Fibroblast of villous mesenchyme (primary cell): ENCODE measurements around the gene FXR2. TPM values are rescaled to one million over a fixed set of nuclear protein-coding genes. Genes with fewer than 3 reads are reported as not detected.
A peak's percentile ranks its signal among the peaks of the same experiment; 100 is the strongest.

ENCODE experiments used
- DNase-seq: peaks from one replicate; pipeline ENCODE4 v3.0.0-alpha.2; 2010; ENCODE audit warnings: low read depth
- H3K4me3 ChIP-seq: 2 replicates; pipeline ENCODE4 v1.5.1; 2011; ENCODE audit warnings: low read depth, mild to moderate bottlenecking, low read length
- CTCF ChIP-seq: IDR thresholded peaks from 2 replicates; pipeline ENCODE4 v1.5.1; 2012; ENCODE audit warnings: low read depth, mild to moderate bottlenecking, low read length; ENCODE audit not compliant: insufficient read depth
- total RNA-seq: library from RNA; depleted of rRNA; stranded (reverse); fragments of >200 nt; gene quantifications from 2 replicates; pipeline ENCODE4 v1.2.3, GENCODE V29; 2012

FXR2 gene
- total RNA-seq, 1 donor, result 39.7 TPM

DNA sequence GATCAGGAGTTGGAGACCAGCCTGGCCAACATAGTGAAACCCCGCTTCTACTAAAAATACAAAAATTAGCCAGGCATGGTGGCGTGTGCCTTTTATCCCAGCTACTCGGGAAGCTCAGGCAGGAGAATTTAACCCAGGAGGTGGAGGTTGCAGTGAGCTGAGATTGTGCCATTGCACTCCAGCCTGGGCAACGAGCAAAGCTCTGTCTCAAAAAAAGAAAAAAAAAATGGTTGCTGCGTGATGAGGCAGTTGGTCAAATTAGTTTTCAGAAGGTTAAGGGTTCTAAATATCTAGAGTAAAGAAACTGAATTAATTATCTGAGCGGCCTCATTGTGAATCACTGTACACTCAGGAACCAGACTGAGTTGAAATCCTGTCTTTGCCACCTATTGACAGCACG lies 38.7 kb downstream of the FXR2 start:
- no peak for DNase-seq
- H3K4me3 ChIP-seq, result no peak overlapping the region

DNA sequence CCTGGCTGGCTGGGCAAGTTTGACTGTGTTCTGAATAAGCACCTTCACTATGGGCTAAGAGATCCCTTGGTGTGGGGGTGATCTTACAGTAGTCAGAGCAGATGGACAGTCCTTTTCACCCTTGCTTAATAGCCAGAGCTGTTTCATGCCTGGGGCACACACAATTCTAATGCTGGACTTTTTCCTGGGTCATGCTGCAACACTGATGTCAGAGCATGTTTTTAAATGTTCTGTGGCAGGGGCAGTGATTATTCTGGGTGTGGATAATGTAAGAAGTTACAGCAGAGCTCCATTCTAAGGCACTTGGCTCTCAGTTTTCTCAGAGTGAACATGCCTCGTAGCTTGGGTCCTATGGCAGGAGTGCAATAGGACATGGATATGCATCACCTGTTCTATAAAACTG lies 39.2 kb downstream of the FXR2 start:
- peak overlapping the region; percentile 95 for H3K4me3 ChIP-seq
- no peak for DNase-seq
- TF ChIP-seq CTCF, result no peak

More for the DNA sequence above, 38.7 kb downstream of the FXR2 start:
- no peak for TF ChIP-seq CTCF

GRCh38 chr17:7574176-7574953 lies 40.3 kb downstream of the FXR2 start:
- no peak for TF ChIP-seq CTCF
- H3K4me3 ChIP-seq, result peak overlapping the region; percentile 95
- no peak for DNase-seq

GRCh38 chr17:7573324-7574080 lies 41.2 kb downstream of the FXR2 start:
- TF ChIP-seq CTCF, result no peak
- peak; percentile 96 for DNase-seq
- peak overlapping the region; percentile 95 for H3K4me3 ChIP-seq

- peak; percentile 100 for DNase-seq
- peak overlapping the region; percentile 95 for H3K4me3 ChIP-seq
- TF ChIP-seq CTCF, result no peak
These were observed 41.9 kb downstream of the FXR2 start for GRCh38 chr17:7572588-7573323.

DNA sequence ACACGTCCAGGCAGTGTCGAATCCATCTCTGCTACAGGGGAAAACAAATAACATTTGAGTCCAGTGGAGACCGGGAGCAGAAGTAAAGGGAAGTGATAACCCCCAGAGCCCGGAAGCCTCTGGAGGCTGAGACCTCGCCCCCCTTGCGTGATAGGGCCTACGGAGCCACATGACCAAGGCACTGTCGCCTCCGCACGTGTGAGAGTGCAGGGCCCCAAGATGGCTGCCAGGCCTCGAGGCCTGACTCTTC lies 42.4 kb downstream of the FXR2 start:
- no peak for TF ChIP-seq CTCF

More for the DNA sequence above, 42.4 kb downstream of the FXR2 start:
- DNase-seq, result no peak
- H3K4me3 ChIP-seq, result peak overlapping the region; percentile 66
